GM12891 (cell line): ENCODE data around the gene HSP90AB1.

Source experiments
- DNase-seq: peaks from one replicate; pipeline ENCODE4 v3.0.0; 2011; ENCODE audit warnings: low spot score; ENCODE audit not compliant: insufficient read length
- FAIRE-seq: peaks from 2 replicates; lab custom pipeline; 2011; peaks lifted over from hg19 to GRCh38; lab: Jason Lieb, UNC
- PAX5 ChIP-seq: IDR thresholded peaks from 2 replicates; pipeline ENCODE4 v1.6.1; 2011; ENCODE audit warnings: low read length, moderate library complexity, mild to moderate bottlenecking; ENCODE audit not compliant: insufficient read depth, severe bottlenecking
- POLR2A ChIP-seq: IDR thresholded peaks from 2 replicates; pipeline ENCODE4 v1.6.1; 2011; ENCODE audit warnings: low read depth, low read length, control low read depth
- POLR2AphosphoS5 ChIP-seq: IDR thresholded peaks from 2 replicates; pipeline ENCODE4 v1.6.1; 2011; ENCODE audit warnings: low read depth, low read length, control low read depth
- POU2F2 ChIP-seq: IDR thresholded peaks from 2 replicates; pipeline ENCODE4 v1.6.1; 2011; ENCODE audit warnings: low read depth, mild to moderate bottlenecking, control low read depth, low read length, moderate library complexity
- SPI1 ChIP-seq: IDR thresholded peaks from 2 replicates; pipeline ENCODE4 v1.6.1; 2011; ENCODE audit warnings: low read depth, low read length, control low read depth
- TAF1 ChIP-seq: IDR thresholded peaks from 2 replicates; pipeline ENCODE4 v1.6.1; 2011; ENCODE audit warnings: low read depth, low read length, control low read depth

HSP90AB1 gene

GRCh38 chr6:44298055-44298803, 51.3 kb downstream of the HSP90AB1 start:
- DNase-seq, result no peak
- FAIRE-seq, result no peak
- TF ChIP-seq SPI1 (no peak), POLR2AphosphoS5 (no peak), PAX5 (no peak), POLR2A (no peak), POU2F2 (no peak), TAF1 (no peak)

- FAIRE-seq, result no peak
- no peak for TF ChIP-seq TAF1
- TF ChIP-seq PAX5, result no peak
- no peak for DNase-seq
Measured at GRCh38 chr6:44298864-44299263, 52.0 kb downstream of the HSP90AB1 start.

- DNase-seq, result no peak
- TF ChIP-seq POLR2A (no peak), POU2F2 (no peak), SPI1 (no peak), PAX5 (no peak), POLR2AphosphoS5 (no peak)
- FAIRE-seq, result no peak
Measured at GRCh38 chr6:44300292-44300823, 53.5 kb downstream of the HSP90AB1 start.

- no peak for DNase-seq
- FAIRE-seq, result no peak
- no peak for TF ChIP-seq SPI1
Measured at GRCh38 chr6:44301106-44301505, 54.2 kb downstream of the HSP90AB1 start.

GRCh38 chr6:44301782-44302564, 55.1 kb downstream of the HSP90AB1 start:
- DNase-seq, result no peak
- FAIRE-seq, result no peak
- TF ChIP-seq POU2F2, result no peak
- no peak for TF ChIP-seq SPI1
- TF ChIP-seq TAF1, result no peak
- no peak for TF ChIP-seq PAX5
- no peak for TF ChIP-seq POLR2A
- no peak for TF ChIP-seq POLR2AphosphoS5

GRCh38 chr6:44302856-44303255, 56.0 kb downstream of the HSP90AB1 start:
- FAIRE-seq (no peak), DNase-seq (no peak)
- no peak for TF ChIP-seq POLR2A
